Measurements from ENCODE around the gene MCF2L2.

- TF ChIP-seq CTCF (IDR thresholded peaks at IDR 0.05) (no peak), POLR2A (IDR thresholded peaks at IDR 0.05) (no peak)
Measured at GRCh38 chr3:183293966-183294365, 134.5 kb downstream of the MCF2L2 start.
